Measurements from ENCODE around the gene SRRM5. TPM values are rescaled to one million over a fixed set of nuclear protein-coding genes. Genes with fewer than 3 reads are reported as not detected.

SRRM5 gene
- total RNA-seq, 2 experiments from 2014 or later: 0.68 to 0.72 TPM

GRCh38 chr19:43660971-43661360 is 49.1 kb downstream of the SRRM5 start:
- Mint-ChIP-seq H3K4me1 (peaks cover 19% of the 10 kb centered on the region), H3K27me3 (no peaks in the 10 kb centered on the region), H3K4me3 (no peak overlapping the region), H3K9me3 (no peaks in the 10 kb centered on the region), H3K36me3 (peaks cover 52% of the 10 kb centered on the region), H3K27ac (no peak overlapping the region)
- DNase-seq: no peak
- ATAC-seq (ENCODE audit: low read depth): no peak
- POLR2A ChIA-PET: no interaction called here

GRCh38 chr19:43662487-43662886 is 50.6 kb downstream of the SRRM5 start:
- Mint-ChIP-seq H3K27ac (no peak overlapping the region), H3K9me3 (no peaks in the 10 kb centered on the region), H3K4me3 (no peak overlapping the region), H3K4me1 (peaks cover 22% of the 10 kb centered on the region), H3K36me3 (peaks cover 50% of the 10 kb centered on the region), H3K27me3 (no peaks in the 10 kb centered on the region)
- ATAC-seq (ENCODE audit: low read depth) (no peak), DNase-seq (no peak)
- POLR2A ChIA-PET: no interaction called here

GRCh38 chr19:43664018-43664417 is 52.1 kb downstream of the SRRM5 start:
- ATAC-seq (ENCODE audit: low read depth) (peak; percentile 2), DNase-seq (no peak)
- peak overlapping the region; percentile 74 for H3K27ac Mint-ChIP-seq
- peak overlapping the region; percentile 56 for H3K4me3 Mint-ChIP-seq
- H3K36me3 Mint-ChIP-seq: peaks cover 46% of the 10 kb centered on the region
- H3K4me1 Mint-ChIP-seq: peaks cover 31% of the 10 kb centered on the region
- no peaks in the 10 kb centered on the region for H3K9me3 Mint-ChIP-seq
- no peaks in the 10 kb centered on the region for H3K27me3 Mint-ChIP-seq
- POLR2A ChIA-PET: interaction anchor here (0.7 kb wide), 1 partner anchor 257 kb away, joined by 3 read pairs; no protein-coding TSS in a partner anchor

Other genes starting within 250 kb of the SRRM5 start
- not detected for gene TEX101, start 197.2 kb upstream of the SRRM5 start, total RNA-seq
- gene LYPD3, start 146.5 kb upstream of the SRRM5 start, total RNA-seq: 1 to 10 TPM; 1.2 to 1.8 TPM
- 10 to 100 TPM; 19.8 to 22.1 TPM for gene PHLDB3, start 107.3 kb upstream of the SRRM5 start, total RNA-seq
- gene ETHE1, start 84.9 kb upstream of the SRRM5 start, total RNA-seq: 10 to 100 TPM; 57.1 to 61.1 TPM
- gene ZNF575, start 78.9 kb upstream of the SRRM5 start, total RNA-seq: 1 to 10 TPM; 3.9 to 4.6 TPM
- gene XRCC1, start 36.6 kb upstream of the SRRM5 start, total RNA-seq: 10 to 100 TPM; 40.0 to 43.2 TPM
- gene PINLYP, start 36.3 kb upstream of the SRRM5 start, total RNA-seq: 10 to 100 TPM; 11.7 to 15.6 TPM
- 10 to 100 TPM; 12.4 to 13.9 TPM for gene IRGQ, start 16.0 kb upstream of the SRRM5 start, total RNA-seq
- 10 to 100 TPM; 15.3 to 17.8 TPM for gene ZNF576, start 15.5 kb upstream of the SRRM5 start, total RNA-seq
- gene ZNF428, start 7.5 kb downstream of the SRRM5 start, total RNA-seq: 10 to 100 TPM; 23.3 to 23.7 TPM
- under 1 TPM; 0.36 to 0.43 TPM for gene CADM4, start 27.8 kb downstream of the SRRM5 start, total RNA-seq
- gene PLAUR, start 58.1 kb downstream of the SRRM5 start, total RNA-seq: 10 to 100 TPM; 12.2 to 12.7 TPM
- gene IRGC, start 104.0 kb downstream of the SRRM5 start, total RNA-seq: not detected
- 10 to 100 TPM; 48.9 to 49.9 TPM for gene SMG9, start 142.9 kb downstream of the SRRM5 start, total RNA-seq
- 10 to 100 TPM; 38.3 to 45.4 TPM for gene KCNN4, start 168.9 kb downstream of the SRRM5 start, total RNA-seq
- 1 to 10 TPM; 1.9 to 2.0 TPM for gene LYPD5, start 190.4 kb downstream of the SRRM5 start, total RNA-seq
- gene ZNF283, start 215.2 kb downstream of the SRRM5 start, total RNA-seq: 10 to 100 TPM; 11.5 TPM